Thoracic aorta (tissue), 2 donors: Measurements from ENCODE around the gene C3orf20. TPM values are rescaled to one million over a fixed set of nuclear protein-coding genes. Genes with fewer than 3 reads are reported as not detected.
"Not testable (repeated sequence)": the region's sequence is repeated elsewhere in the genome, so short reads cannot be mapped to it uniquely, and the experiment has no call there.

Experiments used
- ATAC-seq: fragments of 150-250 bp; one replicate; pipeline ENCODE4 v1.8.0; 2017; ENCODE audit warnings: low read depth; ENCODE audit not compliant: insufficient number of reproducible peaks, low FRiP score
- DNase-seq: peaks from one replicate; pipeline ENCODE4 v3.0.0-alpha.2; 2020; ENCODE audit warnings: low spot score
- H3K27ac ChIP-seq, 2 donors: fragments of 200-600 bp; sonication (generic); 1 replicate in 1 of 2; 2 replicates in 1 of 2; pipeline ENCODE4 v1.5.1; 2016; ENCODE audit warnings: mild to moderate bottlenecking in 2 of 2, moderate library complexity in 2 of 2
- H3K27me3 ChIP-seq: fragments of 200-600 bp; sonication (generic); replicated peaks from 2 replicates; pipeline ENCODE4 v1.6.0; 2016; ENCODE audit warnings: mild to moderate bottlenecking; ENCODE audit not compliant: insufficient read depth
- H3K36me3 ChIP-seq: fragments of 200-600 bp; sonication (generic); one replicate; pipeline ENCODE4 v1.5.1; 2016
- H3K4me1 ChIP-seq, 2 donors: fragments of 200-600 bp; sonication (generic); 1 replicate in 1 of 2; 2 replicates in 1 of 2; pipeline versions ENCODE4 v1.5.1 to v1.6.0; 2016; ENCODE audit warnings: low read depth in 2 of 2, mild to moderate bottlenecking in 1 of 2; ENCODE audit not compliant: control insufficient read depth in 1 of 2
- H3K4me3 ChIP-seq: fragments of 200-600 bp; sonication (generic); 2 replicates; pipeline ENCODE4 v1.5.1; 2016; ENCODE audit warnings: mild to moderate bottlenecking
- H3K9me3 ChIP-seq: fragments of 200-600 bp; sonication (generic); 2 replicates; pipeline ENCODE4 v1.5.1; 2016
- total RNA-seq, 2 donors: library from RNA; depleted of rRNA; stranded (reverse); fragments of >200 nt; gene quantifications; one replicate each; pipeline versions ENCODE4 v1.1.0 to v1.2.3, GENCODE V29; 2016
- TF ChIP-seq, protein P1 (sequence below): fragments of 200-600 bp; sonication (generic); IDR thresholded peaks from one replicate; pipeline ENCODE4 v1.5.1; 2019; ENCODE audit warnings: antibody characterized with exemption

Gene C3orf20
- total RNA-seq, 2 donors from 2014 or later = not detected

DNA sequence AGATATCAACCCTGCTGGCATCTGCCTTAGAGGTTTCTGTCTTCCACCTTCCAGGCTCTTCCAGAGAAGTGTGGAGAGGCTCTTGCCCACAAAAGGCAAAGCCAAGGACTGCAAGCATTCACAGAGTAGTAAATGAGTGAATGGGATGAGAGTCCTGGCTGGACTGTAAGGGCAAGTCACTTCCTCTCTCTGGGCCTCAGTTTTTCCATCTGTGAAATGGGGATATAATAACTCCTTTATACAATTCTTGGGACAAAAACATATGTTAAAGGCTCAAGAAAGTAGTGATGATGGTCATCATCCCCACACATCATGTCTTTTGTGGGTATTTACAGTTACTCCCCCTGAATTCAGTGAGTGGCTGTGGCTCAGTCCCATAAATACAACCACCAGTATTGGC is 133.1 kb downstream of the C3orf20 start:
- Histone ChIP-seq H3K27me3 (no peaks in the 10 kb centered on the region), H3K27ac (no peak overlapping the region), H3K36me3 (no peaks in the 10 kb centered on the region), H3K9me3 (no peaks in the 10 kb centered on the region), H3K4me3 (no peak overlapping the region), H3K4me1 (peaks cover 0 to 7% of the 10 kb centered on the region in 2 donors)
- TF ChIP-seq, protein P1, sequence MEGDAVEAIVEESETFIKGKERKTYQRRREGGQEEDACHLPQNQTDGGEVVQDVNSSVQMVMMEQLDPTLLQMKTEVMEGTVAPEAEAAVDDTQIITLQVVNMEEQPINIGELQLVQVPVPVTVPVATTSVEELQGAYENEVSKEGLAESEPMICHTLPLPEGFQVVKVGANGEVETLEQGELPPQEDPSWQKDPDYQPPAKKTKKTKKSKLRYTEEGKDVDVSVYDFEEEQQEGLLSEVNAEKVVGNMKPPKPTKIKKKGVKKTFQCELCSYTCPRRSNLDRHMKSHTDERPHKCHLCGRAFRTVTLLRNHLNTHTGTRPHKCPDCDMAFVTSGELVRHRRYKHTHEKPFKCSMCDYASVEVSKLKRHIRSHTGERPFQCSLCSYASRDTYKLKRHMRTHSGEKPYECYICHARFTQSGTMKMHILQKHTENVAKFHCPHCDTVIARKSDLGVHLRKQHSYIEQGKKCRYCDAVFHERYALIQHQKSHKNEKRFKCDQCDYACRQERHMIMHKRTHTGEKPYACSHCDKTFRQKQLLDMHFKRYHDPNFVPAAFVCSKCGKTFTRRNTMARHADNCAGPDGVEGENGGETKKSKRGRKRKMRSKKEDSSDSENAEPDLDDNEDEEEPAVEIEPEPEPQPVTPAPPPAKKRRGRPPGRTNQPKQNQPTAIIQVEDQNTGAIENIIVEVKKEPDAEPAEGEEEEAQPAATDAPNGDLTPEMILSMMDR = no peak
- DNase-seq (no peak), ATAC-seq (no peak)

DNA sequence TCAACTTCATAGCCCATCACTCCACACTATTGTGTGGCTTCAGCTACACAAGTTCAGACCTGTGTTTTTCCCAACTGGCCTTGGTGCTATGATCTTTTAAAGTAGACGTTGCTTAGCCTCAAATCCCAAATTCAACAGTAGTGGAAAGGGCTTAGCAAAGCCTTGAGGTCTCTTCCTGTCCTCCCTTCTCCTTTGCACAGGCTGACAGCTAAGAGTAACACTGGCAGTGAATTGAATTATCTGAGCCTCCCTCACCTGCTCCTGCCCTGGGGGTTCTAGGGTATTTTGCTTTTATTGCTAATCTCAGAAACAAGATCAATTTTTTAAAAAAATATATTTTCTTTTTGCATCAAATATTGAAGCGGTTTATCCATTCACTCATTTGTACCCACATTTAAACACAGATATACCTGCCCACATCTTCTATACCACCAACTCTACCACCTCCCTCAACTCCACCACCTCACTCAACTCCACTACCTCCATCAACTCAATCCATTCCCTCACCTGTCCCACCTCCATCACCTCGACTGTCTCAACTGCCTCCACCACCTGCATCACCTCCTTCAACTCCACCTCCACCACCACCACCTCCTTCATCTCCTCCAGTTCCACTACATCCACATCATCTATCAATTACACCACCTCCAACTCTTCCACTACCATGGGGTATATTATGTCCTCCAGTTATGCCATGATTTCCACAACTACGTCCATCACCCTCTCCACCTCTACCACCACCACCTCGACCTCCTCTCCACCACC is 133.7 kb downstream of the C3orf20 start:
- H3K4me1 ChIP-seq = peaks cover 0 to 7% of the 10 kb centered on the region in 2 donors
- ATAC-seq = no peak
- no peaks in the 10 kb centered on the region for H3K36me3 ChIP-seq
- no peak for DNase-seq
- no peak overlapping the region for H3K4me3 ChIP-seq
- H3K27me3 ChIP-seq = no peaks in the 10 kb centered on the region
- H3K27ac ChIP-seq = no peak overlapping the region
- H3K9me3 ChIP-seq = no peaks in the 10 kb centered on the region
- TF ChIP-seq, protein P1 = no peak

DNA sequence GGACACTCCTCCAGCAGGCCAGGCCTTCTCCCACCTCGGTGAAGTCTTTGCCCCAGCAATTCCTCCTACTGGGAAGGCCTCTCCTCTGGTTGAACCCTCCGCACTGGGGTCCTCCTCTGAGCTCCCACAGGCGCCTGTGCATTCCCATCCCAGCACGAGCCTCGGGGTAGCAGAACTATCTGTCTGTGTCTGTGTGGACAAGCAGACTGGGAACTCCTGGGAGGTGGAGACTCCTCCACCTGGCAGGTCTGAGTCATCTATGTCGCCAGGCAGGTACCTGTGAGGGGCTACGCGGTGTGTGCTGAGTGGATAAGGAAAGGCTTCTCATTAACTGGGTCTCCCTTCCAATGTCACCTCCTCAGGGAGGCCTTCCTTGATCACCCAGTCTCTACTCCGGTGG is 134.7 kb downstream of the C3orf20 start:
- H3K36me3 ChIP-seq, DNase-seq, H3K4me1 ChIP-seq, ATAC-seq, H3K9me3 ChIP-seq, H3K27me3 ChIP-seq, H3K27ac ChIP-seq: not testable (repeated sequence)
- H3K4me3 ChIP-seq = peak overlapping the region; percentile 64

DNA sequence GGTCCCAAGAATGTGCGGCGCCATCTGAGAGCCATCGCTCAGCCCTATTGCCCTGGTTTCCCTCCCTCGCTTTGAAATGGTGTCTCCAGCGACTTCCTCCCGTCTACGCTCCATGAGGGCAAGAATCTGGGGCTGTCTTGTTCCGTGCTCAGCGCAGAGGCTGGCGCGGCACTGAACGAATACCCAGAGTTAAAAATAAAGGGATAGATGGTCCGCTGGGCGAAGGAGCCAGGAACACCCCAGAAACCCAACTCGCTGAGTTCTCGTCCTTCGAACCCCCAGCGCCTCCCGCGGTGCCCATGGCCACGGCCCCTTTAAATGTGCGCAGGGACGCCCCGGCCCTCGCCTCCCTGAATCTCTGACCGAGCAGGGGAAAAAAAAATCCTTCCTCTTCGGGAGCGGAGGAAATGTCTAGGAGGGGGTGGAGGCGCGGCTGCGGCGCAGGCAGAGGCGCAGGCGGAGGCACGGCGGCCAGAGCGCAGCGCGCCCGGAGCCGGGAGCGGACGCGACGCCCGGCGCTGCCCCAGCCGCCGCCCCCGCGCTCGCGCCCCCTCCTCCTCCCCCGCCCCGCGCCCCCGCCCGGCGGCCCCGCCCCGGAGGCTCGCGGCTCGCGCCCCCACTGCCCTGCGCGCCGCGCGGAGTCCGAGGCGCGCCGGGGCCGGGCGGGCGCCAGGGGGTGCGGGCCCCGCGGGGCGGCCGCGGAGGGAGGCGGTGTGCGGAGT is 135.3 kb downstream of the C3orf20 start:
- ATAC-seq = no peak
- no peaks in the 10 kb centered on the region for H3K36me3 ChIP-seq
- H3K27ac ChIP-seq = peak overlapping the region in 1 of 2 donors; percentile 35
- TF ChIP-seq, protein P1 = no peak
- DNase-seq = no peak
- H3K4me1 ChIP-seq = peaks cover 0 to 7% of the 10 kb centered on the region in 2 donors
- H3K4me3 ChIP-seq = peak overlapping the region; percentile 70
- H3K27me3 ChIP-seq = no peaks in the 10 kb centered on the region
- H3K9me3 ChIP-seq = no peaks in the 10 kb centered on the region

DNA sequence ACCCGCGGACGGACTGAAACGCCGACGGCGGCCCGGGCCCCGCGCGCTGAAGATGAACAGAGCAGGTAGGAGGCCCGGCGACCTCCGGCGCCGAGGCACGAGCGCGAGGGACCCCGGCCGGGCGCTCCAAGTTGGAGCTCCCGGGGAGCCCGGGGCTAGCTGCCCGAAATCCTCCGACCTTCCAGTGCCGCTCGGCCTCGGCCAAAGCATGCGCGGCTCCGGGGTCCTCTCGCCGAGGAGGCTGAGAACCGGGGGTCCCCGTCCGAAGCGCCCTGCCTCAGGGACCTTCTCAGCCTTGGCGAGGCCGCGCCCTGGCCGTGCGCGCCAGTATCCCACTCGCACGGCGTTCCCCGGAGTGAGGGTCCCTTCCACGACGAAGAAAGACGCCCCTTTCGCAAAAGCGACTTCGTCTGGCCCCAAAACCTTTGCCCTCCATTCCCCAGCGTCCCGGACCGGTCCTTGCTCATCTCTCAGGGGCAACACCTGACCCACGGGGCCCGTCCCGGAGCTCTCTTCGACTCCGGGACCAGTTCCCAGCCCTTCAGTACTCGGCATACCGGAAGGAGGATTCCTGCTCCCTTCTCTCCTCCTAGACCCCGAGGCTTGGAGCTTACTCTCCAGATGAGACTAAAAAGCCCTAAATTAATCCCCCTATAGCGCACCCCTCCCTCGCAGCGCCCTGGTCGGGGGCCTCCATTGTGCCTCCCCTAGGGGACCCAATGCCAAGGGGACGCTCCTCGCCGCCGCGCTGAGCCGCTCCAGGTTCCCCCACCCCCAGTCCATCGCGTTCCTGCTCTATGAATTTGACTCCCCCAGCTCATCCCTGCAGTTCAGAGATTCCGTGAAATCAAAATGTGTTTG is 136.1 kb downstream of the C3orf20 start:
- peaks cover 0 to 7% of the 10 kb centered on the region in 2 donors for H3K4me1 ChIP-seq
- H3K4me3 ChIP-seq = peak overlapping the region; percentile 70
- peak overlapping the region in 1 of 2 donors; percentile 27 for H3K27ac ChIP-seq
- H3K9me3 ChIP-seq = no peaks in the 10 kb centered on the region
- DNase-seq (no peak), ATAC-seq (no peak)
- no peaks in the 10 kb centered on the region for H3K36me3 ChIP-seq
- no peaks in the 10 kb centered on the region for H3K27me3 ChIP-seq
- TF ChIP-seq, protein P1 = no peak
